IMR-90 (cell line): ENCODE measurements around the gene ZBTB8A.

ENCODE experiments used
- CEBPB ChIP-seq: IDR thresholded peaks from 2 replicates; pipeline ENCODE4 v1.6.1; 2012; ENCODE audit warnings: low read depth, low read length, improper control_type of control experiment
- MAZ ChIP-seq: IDR thresholded peaks from 2 replicates; pipeline ENCODE4 v1.6.1; 2012; ENCODE audit warnings: low read depth, mild to moderate bottlenecking, low read length, improper control_type of control experiment, moderate library complexity, borderline replicate concordance
- RAD21 ChIP-seq: IDR thresholded peaks from 2 replicates; pipeline ENCODE4 v1.6.1; 2012; ENCODE audit warnings: low read length, improper control_type of control experiment
- RFX5 ChIP-seq: IDR thresholded peaks from 2 replicates; pipeline ENCODE4 v1.8.0; 2012; ENCODE audit warnings: low read depth, mild to moderate bottlenecking, low read length, moderate library complexity
- SMC3 ChIP-seq: fragments of 150-350 bp; IDR thresholded peaks from 2 replicates; pipeline ENCODE4 v1.6.1; 2016; ENCODE audit warnings: low read depth, mild to moderate bottlenecking, antibody characterized with exemption, low read length, moderate library complexity
- TF ChIP-seq, protein P1 (sequence below): conservative IDR thresholded peaks from 2 replicates; pipeline ENCODE4 v1.5.1; 2012; ENCODE audit warnings: mild to moderate bottlenecking, low read depth, low read length, improper control_type of control experiment

DNA sequence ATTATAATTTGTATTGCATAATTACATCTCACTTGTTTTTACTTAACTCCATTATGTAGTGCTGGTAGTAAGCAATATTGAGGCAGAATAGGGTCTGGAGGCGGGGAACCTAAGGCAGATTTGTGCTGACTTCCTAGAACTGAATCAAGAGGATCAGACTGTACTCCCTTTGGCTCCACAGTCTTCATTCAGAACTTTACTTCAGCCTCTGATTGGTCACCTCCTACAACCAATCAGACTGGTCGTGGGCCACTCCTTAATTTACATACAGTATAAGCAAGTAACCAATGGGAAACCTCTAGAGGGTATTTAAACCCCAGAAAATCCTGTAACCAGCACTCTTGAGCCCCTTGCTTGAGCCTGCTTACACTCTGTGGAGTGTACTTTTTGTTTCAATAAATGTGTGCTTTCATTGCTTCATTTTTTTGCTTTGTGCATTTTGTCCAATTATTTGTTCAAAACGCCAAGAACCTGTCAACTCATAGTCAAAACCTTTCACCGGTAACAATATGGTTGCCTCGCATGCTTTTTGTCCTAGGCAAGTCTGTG lies 79.5 kb downstream of the ZBTB8A start:
- TF ChIP-seq RFX5 (no peak), RAD21 (no peak), CEBPB (no peak), MAZ (no peak), SMC3 (no peak)
- TF ChIP-seq, protein P1, sequence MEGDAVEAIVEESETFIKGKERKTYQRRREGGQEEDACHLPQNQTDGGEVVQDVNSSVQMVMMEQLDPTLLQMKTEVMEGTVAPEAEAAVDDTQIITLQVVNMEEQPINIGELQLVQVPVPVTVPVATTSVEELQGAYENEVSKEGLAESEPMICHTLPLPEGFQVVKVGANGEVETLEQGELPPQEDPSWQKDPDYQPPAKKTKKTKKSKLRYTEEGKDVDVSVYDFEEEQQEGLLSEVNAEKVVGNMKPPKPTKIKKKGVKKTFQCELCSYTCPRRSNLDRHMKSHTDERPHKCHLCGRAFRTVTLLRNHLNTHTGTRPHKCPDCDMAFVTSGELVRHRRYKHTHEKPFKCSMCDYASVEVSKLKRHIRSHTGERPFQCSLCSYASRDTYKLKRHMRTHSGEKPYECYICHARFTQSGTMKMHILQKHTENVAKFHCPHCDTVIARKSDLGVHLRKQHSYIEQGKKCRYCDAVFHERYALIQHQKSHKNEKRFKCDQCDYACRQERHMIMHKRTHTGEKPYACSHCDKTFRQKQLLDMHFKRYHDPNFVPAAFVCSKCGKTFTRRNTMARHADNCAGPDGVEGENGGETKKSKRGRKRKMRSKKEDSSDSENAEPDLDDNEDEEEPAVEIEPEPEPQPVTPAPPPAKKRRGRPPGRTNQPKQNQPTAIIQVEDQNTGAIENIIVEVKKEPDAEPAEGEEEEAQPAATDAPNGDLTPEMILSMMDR: no peak
